Measurements from ENCODE around the gene OR2H1.
"Not testable (repeated sequence)": the region's sequence is repeated elsewhere in the genome, so short reads cannot be mapped to it uniquely, and the experiment has no call there.

OR2H1 gene

GRCh38 chr6:29426654-29427053 is 30.3 kb upstream of the OR2H1 start:
- H3K27me3 ChIP-seq (replicated peaks; ENCODE audit: control insufficient read depth, insufficient read depth, low read length): no peaks in the 10 kb centered on the region
- no peak overlapping the region for H3K4me3 ChIP-seq (replicated peaks; ENCODE audit: low read depth, low read length)
- no peak for DNase-seq (ENCODE audit: extremely low read depth, insufficient read length)
- TF ChIP-seq CTCF (IDR thresholded peaks at IDR 0.05; ENCODE audit: insufficient read depth, low read length, poor library complexity, severe bottlenecking): no peak
- H3K36me3 ChIP-seq (ENCODE audit: control insufficient read depth, insufficient read depth, low read length): no peaks in the 10 kb centered on the region

GRCh38 chr6:29436730-29437129 is 20.2 kb upstream of the OR2H1 start:
- not testable (repeated sequence) for H3K4me3 ChIP-seq (replicated peaks; ENCODE audit: low read depth, low read length); H3K27me3 ChIP-seq (replicated peaks; ENCODE audit: control insufficient read depth, insufficient read depth, low read length)

GRCh38 chr6:29439006-29439405 is 17.9 kb upstream of the OR2H1 start, which contains the start of gene OR10C1:
Gene OR10C1 (plus strand): TSS chr6:29439306. CDS start chr6:29440016, 710 bp downstream.
- no peak for TF ChIP-seq CTCF (IDR thresholded peaks at IDR 0.05; ENCODE audit: insufficient read depth, low read length, poor library complexity, severe bottlenecking)
- no peaks in the 10 kb centered on the region for H3K36me3 ChIP-seq (ENCODE audit: control insufficient read depth, insufficient read depth, low read length)

More at GRCh38 chr6:29436730-29437129, 20.2 kb upstream of the OR2H1 start:
- not testable (repeated sequence) for H3K36me3 ChIP-seq (ENCODE audit: control insufficient read depth, insufficient read depth, low read length); DNase-seq (ENCODE audit: extremely low read depth, insufficient read length)

GRCh38 chr6:29442719-29443118 is 14.2 kb upstream of the OR2H1 start:
- no peak for TF ChIP-seq CTCF (IDR thresholded peaks at IDR 0.05; ENCODE audit: insufficient read depth, low read length, poor library complexity, severe bottlenecking)
- Histone ChIP-seq H3K4me3 (replicated peaks; ENCODE audit: low read depth, low read length) (no peak overlapping the region), H3K27me3 (replicated peaks; ENCODE audit: control insufficient read depth, insufficient read depth, low read length) (no peaks in the 10 kb centered on the region), H3K36me3 (ENCODE audit: control insufficient read depth, insufficient read depth, low read length) (no peaks in the 10 kb centered on the region)
- DNase-seq (ENCODE audit: extremely low read depth, insufficient read length): no peak

More at GRCh38 chr6:29439006-29439405, 17.9 kb upstream of the OR2H1 start, which contains the start of gene OR10C1:
- no peak for DNase-seq (ENCODE audit: extremely low read depth, insufficient read length)
- H3K4me3 ChIP-seq (replicated peaks; ENCODE audit: low read depth, low read length): no peak within 1 kb of the TSS
- H3K27me3 ChIP-seq (replicated peaks; ENCODE audit: control insufficient read depth, insufficient read depth, low read length): no peaks in the 10 kb centered on the region

GRCh38 chr6:29444031-29444430 is 12.9 kb upstream of the OR2H1 start:
- H3K4me3 ChIP-seq (replicated peaks; ENCODE audit: low read depth, low read length); H3K27me3 ChIP-seq (replicated peaks; ENCODE audit: control insufficient read depth, insufficient read depth, low read length); H3K36me3 ChIP-seq (ENCODE audit: control insufficient read depth, insufficient read depth, low read length); DNase-seq (ENCODE audit: extremely low read depth, insufficient read length): not testable (repeated sequence)

GRCh38 chr6:29447670-29448069 is 9.3 kb upstream of the OR2H1 start:
- no peak for DNase-seq (ENCODE audit: extremely low read depth, insufficient read length)
- Histone ChIP-seq H3K4me3 (replicated peaks; ENCODE audit: low read depth, low read length) (no peak overlapping the region), H3K27me3 (replicated peaks; ENCODE audit: control insufficient read depth, insufficient read depth, low read length) (no peaks in the 10 kb centered on the region), H3K36me3 (ENCODE audit: control insufficient read depth, insufficient read depth, low read length) (no peaks in the 10 kb centered on the region)
- TF ChIP-seq CTCF (IDR thresholded peaks at IDR 0.05; ENCODE audit: insufficient read depth, low read length, poor library complexity, severe bottlenecking): no peak
